RWPE2 (cell line): ENCODE data around the gene ENO2.

Experiments used
- ATAC-seq: fragments of 200-7000 bp; cut with Tn5 transposase; 3 replicates; pipeline ENCODE4 v1.9.1; 2021; ENCODE audit warnings: low read depth
- DNase-seq: peaks from one replicate; pipeline ENCODE4 v3.0.0-alpha.2; 2020; ENCODE audit warnings: low spot score
- H3K27ac ChIP-seq: fragments of 450-650 bp; 2 replicates; pipeline ENCODE4 v1.5.1; 2017; ENCODE audit warnings: mild to moderate bottlenecking; ENCODE audit not compliant: poor library complexity, severe bottlenecking
- H3K27me3 ChIP-seq: fragments of 250-450 bp; sonication (Bioruptor Pico); 2 replicates; pipeline ENCODE4 v1.5.1; 2021; ENCODE audit warnings: mild to moderate bottlenecking, moderate library complexity; ENCODE audit not compliant: insufficient read depth, poor library complexity, severe bottlenecking
- H3K36me3 ChIP-seq: fragments of 250-450 bp; sonication (Bioruptor Pico); 2 replicates; pipeline ENCODE4 v1.5.1; 2020; ENCODE audit warnings: low read depth, mild to moderate bottlenecking, moderate library complexity
- H3K4me1 ChIP-seq: fragments of 250-450 bp; sonication (Bioruptor Pico); 2 replicates; pipeline ENCODE4 v1.5.1; 2021; ENCODE audit warnings: mild to moderate bottlenecking, moderate library complexity; ENCODE audit not compliant: insufficient read depth, poor library complexity, severe bottlenecking
- H3K4me3 ChIP-seq: fragments of 250-450 bp; sonication (Bioruptor Pico); 2 replicates; pipeline ENCODE4 v1.5.1; 2021; ENCODE audit warnings: mild to moderate bottlenecking, moderate library complexity; ENCODE audit not compliant: severe bottlenecking
- H3K9me3 ChIP-seq: fragments of 250-450 bp; sonication (Bioruptor Pico); 2 replicates; pipeline ENCODE4 v1.5.1; 2021; ENCODE audit warnings: mild to moderate bottlenecking, moderate library complexity; ENCODE audit not compliant: severe bottlenecking
- TF ChIP-seq, protein P1 (sequence below): fragments of 450-650 bp; IDR thresholded peaks from one replicate; pipeline ENCODE4 v1.5.1; 2017; ENCODE audit warnings: mild to moderate bottlenecking, moderate library complexity; ENCODE audit not compliant: poor library complexity, severe bottlenecking

Gene ENO2

DNA sequence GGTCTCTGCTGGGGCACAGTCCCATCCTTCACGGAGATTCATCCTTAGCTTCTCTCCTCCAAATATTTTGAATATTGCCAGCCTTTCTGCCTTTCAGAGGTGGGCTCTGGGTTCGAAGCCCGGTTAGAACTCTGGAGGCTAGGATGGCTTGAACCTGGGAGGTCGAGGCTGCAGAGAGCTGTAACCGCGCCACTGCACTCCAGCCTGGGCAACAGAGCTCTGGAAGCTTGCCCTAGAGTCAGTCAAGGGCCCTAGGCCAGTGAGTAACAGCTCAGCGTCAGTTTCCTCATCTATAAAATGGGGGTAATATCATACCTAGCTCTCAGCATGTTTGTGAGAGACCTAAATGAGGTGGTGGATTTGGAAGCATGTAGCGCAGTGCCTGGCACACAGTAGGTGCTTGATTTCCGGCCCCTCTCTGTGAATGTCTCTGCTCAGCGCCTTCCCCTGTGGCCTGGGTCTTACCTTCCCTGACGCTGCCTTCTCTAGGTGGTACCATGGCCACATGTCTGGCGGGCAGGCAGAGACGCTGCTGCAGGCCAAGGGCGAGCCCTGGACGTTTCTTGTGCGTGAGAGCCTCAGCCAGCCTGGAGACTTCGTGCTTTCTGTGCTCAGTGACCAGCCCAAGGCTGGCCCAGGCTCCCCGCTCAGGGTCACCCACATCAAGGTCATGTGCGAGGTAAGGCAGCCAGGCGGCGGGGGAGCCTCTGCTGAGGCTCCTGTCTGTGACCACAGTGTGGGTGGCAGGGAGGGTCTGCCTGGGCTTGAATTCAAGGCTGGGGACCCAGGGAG, 40.1 kb downstream of the ENO2 start:
- Histone ChIP-seq H3K27me3 (no peaks in the 10 kb centered on the region), H3K4me1 (no peaks in the 10 kb centered on the region), H3K9me3 (no peaks in the 10 kb centered on the region), H3K27ac (no peak overlapping the region), H3K4me3 (no peak overlapping the region), H3K36me3 (no peaks in the 10 kb centered on the region)
- ATAC-seq (no peak), DNase-seq (no peak)
- TF ChIP-seq, protein P1, sequence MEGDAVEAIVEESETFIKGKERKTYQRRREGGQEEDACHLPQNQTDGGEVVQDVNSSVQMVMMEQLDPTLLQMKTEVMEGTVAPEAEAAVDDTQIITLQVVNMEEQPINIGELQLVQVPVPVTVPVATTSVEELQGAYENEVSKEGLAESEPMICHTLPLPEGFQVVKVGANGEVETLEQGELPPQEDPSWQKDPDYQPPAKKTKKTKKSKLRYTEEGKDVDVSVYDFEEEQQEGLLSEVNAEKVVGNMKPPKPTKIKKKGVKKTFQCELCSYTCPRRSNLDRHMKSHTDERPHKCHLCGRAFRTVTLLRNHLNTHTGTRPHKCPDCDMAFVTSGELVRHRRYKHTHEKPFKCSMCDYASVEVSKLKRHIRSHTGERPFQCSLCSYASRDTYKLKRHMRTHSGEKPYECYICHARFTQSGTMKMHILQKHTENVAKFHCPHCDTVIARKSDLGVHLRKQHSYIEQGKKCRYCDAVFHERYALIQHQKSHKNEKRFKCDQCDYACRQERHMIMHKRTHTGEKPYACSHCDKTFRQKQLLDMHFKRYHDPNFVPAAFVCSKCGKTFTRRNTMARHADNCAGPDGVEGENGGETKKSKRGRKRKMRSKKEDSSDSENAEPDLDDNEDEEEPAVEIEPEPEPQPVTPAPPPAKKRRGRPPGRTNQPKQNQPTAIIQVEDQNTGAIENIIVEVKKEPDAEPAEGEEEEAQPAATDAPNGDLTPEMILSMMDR, result no peak

- peak; percentile 39 for DNase-seq
- TF ChIP-seq, protein P1, result no peak
- ATAC-seq, result no peak
- H3K4me1 ChIP-seq, result no peaks in the 10 kb centered on the region
- no peak overlapping the region for H3K27ac ChIP-seq
- no peaks in the 10 kb centered on the region for H3K36me3 ChIP-seq
- H3K9me3 ChIP-seq, result no peaks in the 10 kb centered on the region
- no peaks in the 10 kb centered on the region for H3K27me3 ChIP-seq
- H3K4me3 ChIP-seq, result no peak overlapping the region
These were observed 41.0 kb downstream of the ENO2 start for GRCh38 chr12:6955108-6956020.

GRCh38 chr12:6956021-6956727, 41.8 kb downstream of the ENO2 start:
- Histone ChIP-seq H3K9me3 (no peaks in the 10 kb centered on the region), H3K27ac (no peak overlapping the region), H3K27me3 (no peaks in the 10 kb centered on the region), H3K36me3 (no peaks in the 10 kb centered on the region), H3K4me3 (no peak overlapping the region), H3K4me1 (peaks cover 2% of the 10 kb centered on the region)
- ATAC-seq (no peak), DNase-seq (peak; percentile 42)
- TF ChIP-seq, protein P1, result no peak

- DNase-seq (no peak), ATAC-seq (no peak)
- TF ChIP-seq, protein P1, result no peak
- Histone ChIP-seq H3K27ac (no peak overlapping the region), H3K9me3 (no peaks in the 10 kb centered on the region), H3K27me3 (no peaks in the 10 kb centered on the region), H3K4me1 (peaks cover 13% of the 10 kb centered on the region), H3K4me3 (no peak overlapping the region), H3K36me3 (no peaks in the 10 kb centered on the region)
These were observed 42.8 kb downstream of the ENO2 start for GRCh38 chr12:6957151-6957701.
